H1 (cell line): Measurements from ENCODE around the gene MIXL1. TPM values are rescaled to one million over a fixed set of nuclear protein-coding genes. Genes with fewer than 3 reads are reported as not detected.

Experiments used
- CTCF ChIA-PET: fragments of 300-600 bp; sonication (Branson Sonifier 250); formaldehyde crosslinking; loops from one replicate; lab custom pipeline; 2021; ENCODE audit not compliant: partially characterized antibody; lab: Charles Lee
- POLR2A ChIA-PET: fragments of 300-600 bp; sonication (Branson Sonifier 250); formaldehyde crosslinking; loops from one replicate; lab custom pipeline; 2021; ENCODE audit warnings: inconsistent platforms; ENCODE audit not compliant: partially characterized antibody; lab: Charles Lee
- DNase-seq, 2 experiments: peaks; one replicate each; pipeline versions ENCODE4 v3.0.0 to v3.0.0-alpha.2; 2010 to 2022; ENCODE audit warnings: low spot score in 2 of 2, low read depth in 1 of 2, mixed read lengths in 1 of 2
- FAIRE-seq: peaks from 2 replicates; lab custom pipeline; 2011; peaks lifted over from hg19 to GRCh38; lab: Jason Lieb, UNC
- H2AFZ ChIP-seq: 2 replicates; pipeline ENCODE4 v1.8.1; 2012; ENCODE audit warnings: low read length, inconsistent platforms
- H2AK5ac ChIP-seq: 2 replicates; pipeline ENCODE4 v1.6.1; 2013; ENCODE audit warnings: low read depth, low read length
- H2BK120ac ChIP-seq: replicated peaks from 2 replicates; pipeline ENCODE3; 2013; ENCODE audit warnings: low read depth, low read length, inconsistent platforms
- H2BK12ac ChIP-seq: 2 replicates; pipeline ENCODE4 v1.6.1; 2013; ENCODE audit warnings: low read depth, low read length
- H2BK15ac ChIP-seq: 2 replicates; pipeline ENCODE4 v1.6.1; 2013; ENCODE audit warnings: low read length
- H2BK20ac ChIP-seq: 2 replicates; pipeline ENCODE4 v1.6.1; 2013; ENCODE audit warnings: low read length
- H2BK5ac ChIP-seq: 2 replicates; pipeline ENCODE4 v1.6.1; 2013; ENCODE audit warnings: low read depth, low read length
- H3K14ac ChIP-seq: 2 replicates; pipeline ENCODE4 v1.6.1; 2013; ENCODE audit warnings: inconsistent platforms; ENCODE audit not compliant: insufficient read length
- H3K18ac ChIP-seq: 2 replicates; pipeline ENCODE4 v1.6.1; 2013; ENCODE audit warnings: low read length; ENCODE audit errors: extremely low read depth
- H3K23ac ChIP-seq: 2 replicates; pipeline ENCODE4 v1.6.1; 2013; ENCODE audit warnings: inconsistent platforms; ENCODE audit not compliant: insufficient read length
- H3K23me2 ChIP-seq: 2 replicates; pipeline ENCODE4 v1.6.1; 2013; ENCODE audit warnings: low read depth, low read length
- H3K27ac ChIP-seq: 2 replicates; pipeline ENCODE4 v1.6.1; 2011; ENCODE audit warnings: low read depth, low read length, inconsistent platforms
- H3K27me3 ChIP-seq, 4 experiments: replicated peaks in 1 of 4; 1 replicate in 1 of 4; 2 replicates in 3 of 4; pipeline versions ENCODE4 v1.6.1 to v1.8.1; 2011 to 2013; ENCODE audit warnings: low read length in 3 of 4, mild to moderate bottlenecking in 3 of 4, inconsistent platforms in 2 of 4, mixed read lengths in 2 of 4, moderate library complexity in 1 of 4; ENCODE audit not compliant: control insufficient read depth in 3 of 4, insufficient read depth in 3 of 4; ENCODE audit errors: extremely low read depth in 1 of 4
- H3K36me3 ChIP-seq, 4 experiments: 2 replicates each; pipeline versions ENCODE4 v1.6.1 to v1.8.1; 2011 to 2013; ENCODE audit warnings: mild to moderate bottlenecking in 4 of 4, low read length in 3 of 4, moderate library complexity in 2 of 4, control low read depth in 1 of 4, inconsistent platforms in 1 of 4; ENCODE audit not compliant: insufficient read depth in 4 of 4, control insufficient read depth in 2 of 4
- H3K4ac ChIP-seq: replicated peaks from 2 replicates; pipeline ENCODE3; 2013; ENCODE audit warnings: low read length, low read depth, mixed read lengths, inconsistent platforms; ENCODE audit not compliant: insufficient read length
- H3K4me1 ChIP-seq, 4 experiments: replicated peaks in 1 of 4; 1 replicate in 1 of 4; 2 replicates in 3 of 4; pipeline versions ENCODE4 v1.6.1 to v1.8.1; 2011 to 2013; ENCODE audit warnings: low read length in 3 of 4, inconsistent platforms in 2 of 4, mixed read lengths in 1 of 4; ENCODE audit not compliant: insufficient read depth in 4 of 4, control insufficient read depth in 3 of 4
- H3K4me2 ChIP-seq, 2 experiments: 2 replicates each; pipeline versions ENCODE4 v1.6.1 to v1.8.1; 2011 to 2013; ENCODE audit warnings: low read depth in 2 of 2, low read length in 2 of 2, control low read depth in 1 of 2, inconsistent platforms in 1 of 2, mild to moderate bottlenecking in 1 of 2; ENCODE audit not compliant: insufficient read depth in 1 of 2
- H3K4me3 ChIP-seq, 4 experiments: fragments of 200-600, 300-600 bp in 1 of 4; sonication (generic), shearing (Covaris generic), sonication (Bioruptor Twin) in 1 of 4; 2 replicates each; pipeline versions ENCODE4 v1.5.1 to v1.8.1; 2011 to 2016; ENCODE audit warnings: low read length in 4 of 4, low read depth in 3 of 4, control low read depth in 2 of 4, inconsistent platforms in 2 of 4, mild to moderate bottlenecking in 2 of 4, mixed read lengths in 1 of 4, moderate library complexity in 1 of 4; ENCODE audit not compliant: insufficient read depth in 2 of 4; ENCODE audit errors: extremely low read depth in 1 of 4
- H3K56ac ChIP-seq: replicated peaks from 2 replicates; pipeline ENCODE3; 2013; ENCODE audit warnings: low read depth, mild to moderate bottlenecking, mixed read lengths, low read length, inconsistent platforms; ENCODE audit not compliant: insufficient read length
- H3K79me1 ChIP-seq: 2 replicates; pipeline ENCODE4 v1.6.1; 2013; ENCODE audit warnings: low read depth, low read length, control low read depth
- H3K79me2 ChIP-seq, 2 experiments: 2 replicates each; pipeline versions ENCODE4 v1.6.1 to v1.8.1; 2012 to 2013; ENCODE audit warnings: low read length in 2 of 2, mild to moderate bottlenecking in 2 of 2, inconsistent platforms in 1 of 2; ENCODE audit not compliant: insufficient read depth in 2 of 2, control insufficient read depth in 1 of 2
- H3K9ac ChIP-seq, 4 experiments: replicated peaks in 1 of 4; 1 replicate in 1 of 4; 2 replicates in 3 of 4; pipeline versions ENCODE4 v1.6.1 to v1.8.1; 2011 to 2013; ENCODE audit warnings: low read depth in 3 of 4, low read length in 3 of 4, control low read depth in 2 of 4, mild to moderate bottlenecking in 2 of 4, moderate library complexity in 2 of 4, inconsistent platforms in 1 of 4; ENCODE audit errors: extremely low read depth in 1 of 4
- H3K9me3 ChIP-seq, 2 experiments: 2 replicates each; pipeline versions ENCODE4 v1.6.1 to v1.8.1; 2012 to 2013; ENCODE audit warnings: mild to moderate bottlenecking in 2 of 2, moderate library complexity in 2 of 2, control low read depth in 1 of 2, inconsistent platforms in 1 of 2, low read depth in 1 of 2, low read length in 1 of 2, mixed read lengths in 1 of 2; ENCODE audit not compliant: insufficient read depth in 2 of 2
- H4K20me1 ChIP-seq, 2 experiments: replicated peaks in 1 of 2; 2 replicates each; pipeline versions ENCODE3 to v1.8.1; 2011 to 2013; ENCODE audit warnings: inconsistent platforms in 2 of 2, low read length in 2 of 2, mild to moderate bottlenecking in 1 of 2; ENCODE audit not compliant: insufficient read depth in 2 of 2, control insufficient read depth in 1 of 2
- H4K5ac ChIP-seq: 2 replicates; pipeline ENCODE4 v1.6.1; 2013; ENCODE audit warnings: low read length, low read depth, mixed read lengths, inconsistent platforms; ENCODE audit not compliant: insufficient read length
- H4K8ac ChIP-seq: 2 replicates; pipeline ENCODE4 v1.8.0; 2013; ENCODE audit warnings: mild to moderate bottlenecking, moderate library complexity, low read length, inconsistent platforms; ENCODE audit not compliant: insufficient read depth; ENCODE audit errors: extremely low read depth
- H4K91ac ChIP-seq: replicated peaks from 2 replicates; pipeline ENCODE3; 2013; ENCODE audit warnings: low read length, mixed read lengths, inconsistent platforms; ENCODE audit not compliant: insufficient read length
- ASH2L ChIP-seq: fragments of 200-600, 300-600 bp; sonication (generic); IDR thresholded peaks from one replicate; pipeline ENCODE4 v1.7.1; 2017; ENCODE audit warnings: low read length
- BRCA1 ChIP-seq: IDR thresholded peaks from 2 replicates; pipeline ENCODE4 v1.6.1; 2012; ENCODE audit warnings: low read depth, low read length, improper control_type of control experiment
- CTBP2 ChIP-seq: IDR thresholded peaks from 2 replicates; pipeline ENCODE4 v1.7.0; 2011; ENCODE audit warnings: borderline replicate concordance, mild to moderate bottlenecking, moderate library complexity, mixed read lengths, low read length; ENCODE audit not compliant: insufficient read depth, insufficient read length
- EGR1 ChIP-seq: IDR thresholded peaks from 2 replicates; pipeline ENCODE4 v1.6.1; 2011; ENCODE audit warnings: low read depth, low read length, borderline replicate concordance
- FOSL1 ChIP-seq: IDR thresholded peaks from 2 replicates; pipeline ENCODE4 v1.6.1; 2011; ENCODE audit warnings: mild to moderate bottlenecking, low read depth, low read length, moderate library complexity; ENCODE audit not compliant: insufficient read depth
- GABPA ChIP-seq: IDR thresholded peaks from 2 replicates; pipeline ENCODE4 v1.6.1; 2011; ENCODE audit warnings: mild to moderate bottlenecking, low read length, moderate library complexity, borderline replicate concordance; ENCODE audit not compliant: insufficient read depth
- JUN ChIP-seq: IDR thresholded peaks from 2 replicates; pipeline ENCODE4 v1.6.1; 2011; ENCODE audit warnings: low read depth, mild to moderate bottlenecking, improper control_type of control experiment, low read length
- KDM1A ChIP-seq: fragments of 200-600, 300-600 bp; sonication (generic); IDR thresholded peaks from 2 replicates; pipeline ENCODE4 v1.7.1; 2016; ENCODE audit warnings: mild to moderate bottlenecking, low read length, borderline replicate concordance
- MAFK ChIP-seq: IDR thresholded peaks from 2 replicates; pipeline ENCODE4 v1.6.1; 2012; ENCODE audit warnings: low read depth, mild to moderate bottlenecking, improper control_type of control experiment, low read length
- MAX ChIP-seq: IDR thresholded peaks from 2 replicates; pipeline ENCODE4 v1.6.1; 2012; ENCODE audit warnings: inconsistent platforms
- POU5F1 ChIP-seq: IDR thresholded peaks from 2 replicates; pipeline ENCODE4 v1.6.1; 2011; ENCODE audit warnings: low read depth, mild to moderate bottlenecking, low read length, moderate library complexity
- RFX5 ChIP-seq: IDR thresholded peaks from 2 replicates; pipeline ENCODE4 v1.6.1; 2011; ENCODE audit warnings: low read depth, low read length, improper control_type of control experiment, borderline replicate concordance
- SP1 ChIP-seq: IDR thresholded peaks from 2 replicates; pipeline ENCODE4 v1.6.1; 2011; ENCODE audit warnings: low read depth, low read length
- TBP ChIP-seq: IDR thresholded peaks from 2 replicates; pipeline ENCODE4 v1.6.1; 2011; ENCODE audit warnings: low read depth, low read length, improper control_type of control experiment
- YY1 ChIP-seq: IDR thresholded peaks from 2 replicates; pipeline ENCODE4 v1.6.1; 2011; ENCODE audit warnings: low read depth, mild to moderate bottlenecking, low read length
- WGBS, 2 experiments: shearing (Covaris generic) in 1 of 2; methylation state at CpG; one replicate each; pipeline versions ENCODE4 v1.1.6 to v1.1.7; 2013 to 2015; ENCODE audit warnings: low lambda C conversion rate in 2 of 2, mixed read lengths in 2 of 2, inconsistent platforms in 1 of 2, low coverage in 1 of 2, missing lambda C conversion rate in 1 of 2; ENCODE audit not compliant: insufficient replicate concordance in 2 of 2, insufficient coverage in 1 of 2, insufficient read length in 1 of 2; ENCODE audit errors: extremely low coverage in 1 of 2, missing lambda C conversion rate in 1 of 2; 5-methylcytosine and 5-hydroxymethylcytosine counted together
- polyA plus RNA-seq, 7 experiments: library from polyadenylated mRNA; depleted of rRNA in 3 of 7; stranded (reverse) in 5 of 7; unstranded in 2 of 7; fragments of >200 nt in 5 of 7; fragments of 200-250 nt in 2 of 7; gene quantifications; 1 replicate in 5 of 7; 2 replicates in 1 of 7; 4 replicates in 1 of 7; pipeline versions ENCODE4 v1.2.1 to v1.2.3, GENCODE V29; 2011 to 2013; ENCODE audit warnings: missing spikeins in 2 of 7, mixed read lengths in 2 of 7
- total RNA-seq: library from RNA; stranded (reverse); fragmentation: NEBNext Ultra II Directional; extraction: Animal tissue kit (Norgen Biotek cat#: 25700); gene quantifications from 2 replicates; pipeline ENCODE4 v1.2.1, GENCODE V29; 2021

Gene MIXL1
- total and polyA plus RNA-seq, 2 of the 8 experiments (the other 6 are each of a cell fraction or from before 2014, with no cell fraction given) = 1.5 to 1.8 TPM

- Histone ChIP-seq H4K8ac (no peak overlapping the region), H3K36me3 (peaks cover 0 to 13% (median 6%) of the 10 kb centered on the region in 4 experiments; a peak in 5 of 8 replicates), H3K4me2 (no peak overlapping the region), H2BK120ac (no peak overlapping the region), H3K23ac (no peak overlapping the region), H2BK5ac (no peak overlapping the region), H3K79me1 (0 out of 2 replicates have a peak, but pooled peaks cover 2% of the 10 kb centered on the region), H2AFZ (no peak overlapping the region), H3K4me3 (no peak overlapping the region), H2BK20ac (no peak overlapping the region), H3K9ac (no peak overlapping the region), H3K56ac (no peak overlapping the region), H3K27me3 (no peaks in the 10 kb centered on the region), H3K18ac (no peak overlapping the region), H3K79me2 (no peaks in the 10 kb centered on the region), H3K4me1 (no peaks in the 10 kb centered on the region), H2AK5ac (no peak overlapping the region), H2BK12ac (no peak overlapping the region), H2BK15ac (no peak overlapping the region), H3K23me2 (no peaks in the 10 kb centered on the region), H3K14ac (no peak overlapping the region), H3K27ac (no peak overlapping the region), H4K5ac (no peak overlapping the region), H4K91ac (no peak overlapping the region), H3K9me3 (no peaks in the 10 kb centered on the region), H3K4ac (no peak overlapping the region), H4K20me1 (peaks cover 0 to 2% of the 10 kb centered on the region in 2 experiments)
- DNase-seq (no peak), FAIRE-seq (no peak)
- CTCF ChIA-PET = no interaction called here
- POLR2A ChIA-PET = no interaction called here
- 95% methylated on average over 1 of the region's 1 CpG; no CpG with 5 or more reads in 1 of the 2 experiments for WGBS, 2 experiments
- TF ChIP-seq MAFK (no peak), MAX (no peak), BRCA1 (no peak), EGR1 (no peak), POU5F1 (no peak), GABPA (no peak), FOSL1 (no peak), CTBP2 (no peak), RFX5 (no peak), SP1 (no peak), YY1 (no peak), KDM1A (no peak), JUN (no peak), ASH2L (no peak), TBP (no peak)
These were observed 27.0 kb downstream of the MIXL1 start for GRCh38 chr1:226250511-226250910.
